Endometrium (tissue), 2 donors: ENCODE results near the gene TMEM18.

Experiments used
- FAIRE-seq: peaks from 2 replicates; lab custom pipeline; 2012; peaks lifted over from hg19 to GRCh38; lab: Jason Lieb, UNC
- donor health status: control.
- donor health status: control.

The TMEM18 gene

DNA sequence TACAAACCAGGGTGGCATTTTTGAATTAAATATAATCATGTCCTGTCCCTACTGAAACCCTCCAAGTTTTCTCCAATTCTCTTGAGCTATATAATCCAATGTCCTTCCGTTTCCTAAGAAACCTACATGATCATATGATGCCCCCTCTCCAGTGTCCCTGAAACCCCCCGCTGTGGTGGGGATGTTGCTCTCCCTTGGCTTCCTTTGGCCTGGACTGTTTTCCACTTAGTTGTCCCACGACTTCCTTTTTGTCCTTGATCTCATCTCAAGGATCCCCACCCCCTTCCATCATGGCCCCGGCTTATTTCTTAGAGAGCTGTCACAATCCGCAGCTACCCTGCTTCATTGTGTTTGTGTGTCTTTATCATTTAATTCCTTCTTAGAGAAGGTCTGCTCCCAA lies 43.8 kb downstream of the TMEM18 start:
- no peak for FAIRE-seq

GRCh38 chr2:632471-632870 lies 44.7 kb downstream of the TMEM18 start:
- FAIRE-seq = peak; percentile 74

- FAIRE-seq = peak; percentile 95
Observed at GRCh38 chr2:631741-632140, 45.5 kb downstream of the TMEM18 start.

DNA sequence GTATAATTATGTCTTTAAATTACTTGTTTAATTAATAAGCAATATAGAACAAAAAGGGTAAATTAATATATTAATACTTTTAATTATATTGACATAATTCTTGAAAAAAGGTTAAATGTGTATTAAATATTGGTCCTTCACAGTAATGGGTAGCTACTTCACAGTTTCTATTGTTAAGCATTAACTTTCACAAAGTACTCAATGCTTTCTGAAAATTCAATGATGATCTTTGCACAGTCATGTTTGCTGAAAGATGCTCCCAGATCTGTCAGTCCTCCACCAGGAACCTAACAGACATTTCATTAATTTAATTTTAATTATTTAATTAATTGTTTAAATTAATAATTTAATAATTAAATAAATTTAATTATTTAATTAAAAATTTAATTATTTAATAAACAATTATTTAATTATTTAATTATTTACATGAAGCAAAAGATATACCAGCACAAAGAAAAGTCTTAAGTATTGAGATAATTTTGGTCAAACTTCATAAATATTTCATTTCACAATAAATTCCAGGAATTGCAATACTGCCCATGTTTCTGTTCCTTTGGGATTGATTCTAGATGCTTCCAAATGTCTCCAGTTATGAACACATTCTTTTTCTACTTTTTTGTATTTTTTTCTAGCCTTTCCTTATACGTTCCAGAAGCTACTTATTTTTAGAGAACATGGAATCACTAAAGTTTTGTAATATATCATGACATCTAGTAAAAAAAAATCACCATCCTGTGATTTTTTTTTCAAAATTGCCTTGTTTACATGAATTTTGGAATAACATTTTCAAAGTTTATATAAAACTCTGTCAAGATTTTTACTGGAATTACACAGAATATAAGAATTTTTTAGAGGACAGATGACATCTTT lies 46.5 kb downstream of the TMEM18 start:
- FAIRE-seq = peak; percentile 70

GRCh38 chr2:629961-630360 lies 47.2 kb downstream of the TMEM18 start:
- no peak for FAIRE-seq

GRCh38 chr2:628651-629050 lies 48.6 kb downstream of the TMEM18 start:
- no peak for FAIRE-seq

DNA sequence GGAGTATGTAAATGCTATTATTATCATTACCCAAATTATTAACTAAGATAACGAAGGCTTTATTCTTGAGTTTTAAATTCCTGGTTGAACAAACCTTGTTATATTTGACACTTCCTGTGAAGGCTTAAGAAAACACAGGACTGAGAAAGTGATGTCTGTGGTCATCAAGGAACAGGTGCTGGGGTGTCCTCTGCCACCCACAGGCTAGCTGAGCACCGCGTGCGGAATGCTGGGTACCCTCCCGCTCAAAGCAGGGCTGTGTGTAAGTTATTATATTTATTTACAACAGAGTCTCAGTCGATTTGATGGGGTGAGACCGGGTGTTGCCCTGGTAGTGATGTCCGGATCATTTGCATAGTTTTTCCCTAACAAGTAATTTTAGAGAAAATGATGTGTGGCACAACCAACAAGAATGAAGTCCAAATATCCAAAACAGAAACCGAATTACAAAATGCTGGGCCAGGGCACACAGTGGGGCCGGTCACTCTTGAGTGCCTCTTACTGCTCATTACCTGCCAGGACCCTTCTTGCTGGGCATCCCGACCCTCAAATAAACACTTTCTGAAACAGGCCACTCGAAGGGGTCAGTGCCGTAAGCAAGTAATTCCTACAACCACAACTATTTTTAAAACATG lies 49.2 kb downstream of the TMEM18 start:
- FAIRE-seq = no peak

DNA sequence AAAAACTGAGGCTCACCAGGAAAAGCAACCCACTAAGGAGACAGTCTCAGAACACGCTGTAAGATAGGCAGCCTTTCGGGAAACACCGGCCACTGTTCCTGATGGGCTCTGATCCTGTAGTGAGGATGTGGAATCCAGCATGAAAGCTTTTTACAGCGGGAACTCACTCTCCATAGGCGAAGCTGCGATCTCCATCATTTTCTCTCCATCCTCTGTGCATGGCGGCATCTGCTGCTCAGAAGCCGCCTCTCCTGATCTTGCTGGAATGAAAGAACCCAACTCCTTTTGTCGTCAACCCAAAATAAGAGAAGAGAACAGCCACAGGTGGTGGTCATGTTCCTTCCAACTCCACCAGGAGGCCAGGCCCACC lies 49.9 kb downstream of the TMEM18 start:
- no peak for FAIRE-seq

- no peak for FAIRE-seq
Observed at GRCh38 chr2:626491-627339, 50.5 kb downstream of the TMEM18 start.

GRCh38 chr2:625415-626333 lies 51.5 kb downstream of the TMEM18 start:
- no peak for FAIRE-seq

- FAIRE-seq = no peak
Observed at GRCh38 chr2:624551-625347, 52.5 kb downstream of the TMEM18 start.

- FAIRE-seq = no peak
Observed at GRCh38 chr2:624096-624495, 53.1 kb downstream of the TMEM18 start.

DNA sequence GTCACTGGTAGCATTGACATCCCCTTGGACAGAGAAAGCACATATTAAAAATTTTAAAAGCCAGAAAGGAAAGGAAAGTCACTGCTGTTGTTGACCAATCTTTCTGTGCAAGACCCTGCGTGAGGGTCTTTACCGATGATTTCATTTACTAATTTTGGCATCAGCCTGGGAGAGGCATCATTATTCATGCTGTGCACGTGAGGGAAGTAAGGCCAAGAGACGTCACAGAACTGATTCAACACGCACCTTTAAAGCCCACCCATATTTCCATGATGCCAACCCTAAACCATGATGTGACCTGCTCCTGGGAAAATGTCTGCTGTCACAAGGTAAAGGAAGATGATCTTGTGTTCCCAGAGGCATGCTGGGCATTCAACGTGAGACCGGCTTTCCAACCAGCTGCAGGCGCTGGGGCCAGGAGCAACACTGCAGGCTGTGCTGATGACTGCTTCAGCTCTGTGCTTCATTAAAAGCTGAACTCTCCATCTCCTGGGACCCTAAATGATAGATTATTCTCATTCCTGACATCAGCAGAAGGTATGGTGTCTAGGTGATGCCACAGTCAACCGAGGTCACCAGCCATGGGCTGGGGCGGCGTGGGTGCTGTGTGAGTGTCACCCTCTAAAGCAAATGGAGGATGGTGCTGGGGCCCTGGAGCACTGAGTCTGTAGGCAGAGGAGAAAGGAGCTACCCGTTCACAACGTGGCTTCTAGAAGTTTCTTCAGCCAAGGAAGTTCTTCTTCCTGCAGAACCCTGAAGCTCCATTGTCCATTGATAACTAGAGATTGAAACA lies 53.9 kb downstream of the TMEM18 start:
- FAIRE-seq = no peak

DNA sequence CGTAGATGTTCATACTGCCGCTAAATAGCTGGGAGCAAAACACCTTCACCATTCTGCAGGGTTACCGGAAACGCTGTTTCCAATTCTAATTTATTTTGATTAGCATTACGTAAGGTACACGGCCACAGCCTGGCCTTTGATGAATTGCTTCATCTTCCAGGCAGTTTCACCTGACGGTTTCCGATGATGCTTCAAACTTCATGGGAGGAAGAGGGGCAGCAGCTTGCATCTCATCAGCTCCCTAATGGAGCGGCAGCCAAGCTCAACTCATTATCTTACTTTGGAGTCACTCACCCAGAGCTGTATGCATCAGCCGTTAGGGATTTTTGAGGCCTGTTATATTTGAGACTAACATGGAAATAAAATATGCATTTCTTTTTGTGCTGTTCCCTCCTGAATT lies 54.8 kb downstream of the TMEM18 start:
- FAIRE-seq = no peak

- FAIRE-seq = no peak
Observed at GRCh38 chr2:621303-622099, 55.7 kb downstream of the TMEM18 start.

DNA sequence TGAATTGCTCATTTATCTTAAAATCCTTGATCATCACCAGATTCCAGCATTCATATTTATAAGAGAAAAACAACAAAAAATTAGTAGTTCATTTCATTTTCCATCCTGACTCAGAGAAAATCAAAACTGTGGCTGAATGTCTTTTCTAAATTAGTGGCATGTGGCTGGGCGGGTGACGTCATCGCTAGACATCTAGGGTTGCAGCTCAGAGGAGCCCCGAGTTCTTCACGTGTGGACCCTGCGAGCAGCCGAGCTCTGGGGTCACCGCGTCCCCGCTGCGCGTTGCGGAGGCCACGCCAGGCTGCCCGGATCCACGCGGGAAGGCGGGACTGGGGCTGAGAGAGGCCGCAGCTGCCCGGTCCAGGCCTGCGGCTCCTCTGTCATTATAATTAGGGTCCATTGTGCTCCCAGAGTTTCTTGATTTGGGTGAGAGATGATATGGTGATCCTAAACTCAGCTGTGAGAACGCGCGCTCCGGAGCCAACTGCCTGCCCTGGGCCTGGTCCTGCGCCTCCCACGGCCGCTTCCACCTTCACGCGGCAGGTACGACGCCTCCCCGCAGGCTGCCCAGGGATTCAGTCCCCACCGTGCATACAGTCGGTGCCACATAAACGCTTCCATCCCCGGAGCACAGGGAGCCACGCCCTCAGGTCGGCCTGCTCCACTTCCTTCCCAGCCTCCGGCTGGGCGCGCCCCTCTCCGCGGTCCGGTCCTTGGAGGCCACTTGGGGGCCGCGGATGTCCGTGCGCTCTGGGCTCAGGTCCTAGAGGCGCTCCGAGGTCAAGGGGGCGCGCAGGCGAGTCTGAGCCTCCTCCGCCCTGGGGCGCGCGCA lies 56.5 kb downstream of the TMEM18 start:
- FAIRE-seq = no peak

DNA sequence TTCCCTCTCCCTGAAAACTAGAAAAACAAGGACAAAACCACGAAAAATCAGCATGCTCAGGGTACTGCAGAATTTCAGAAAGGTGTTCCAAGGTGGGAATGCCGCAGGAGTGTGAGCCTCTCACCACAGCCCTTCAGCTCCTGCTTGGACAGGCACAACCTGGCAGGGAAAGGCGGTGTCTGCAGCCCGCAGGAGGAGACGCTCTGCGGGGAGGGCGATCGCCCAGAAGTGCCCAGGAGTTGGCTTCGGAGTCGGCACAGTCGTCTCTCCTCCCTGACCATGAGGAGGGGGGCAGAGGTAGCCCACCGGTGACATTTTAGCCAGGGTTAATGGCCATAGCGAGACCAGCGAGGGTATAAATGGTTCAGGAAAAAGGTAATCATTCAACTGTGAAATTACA lies 57.2 kb downstream of the TMEM18 start:
- no peak for FAIRE-seq

DNA sequence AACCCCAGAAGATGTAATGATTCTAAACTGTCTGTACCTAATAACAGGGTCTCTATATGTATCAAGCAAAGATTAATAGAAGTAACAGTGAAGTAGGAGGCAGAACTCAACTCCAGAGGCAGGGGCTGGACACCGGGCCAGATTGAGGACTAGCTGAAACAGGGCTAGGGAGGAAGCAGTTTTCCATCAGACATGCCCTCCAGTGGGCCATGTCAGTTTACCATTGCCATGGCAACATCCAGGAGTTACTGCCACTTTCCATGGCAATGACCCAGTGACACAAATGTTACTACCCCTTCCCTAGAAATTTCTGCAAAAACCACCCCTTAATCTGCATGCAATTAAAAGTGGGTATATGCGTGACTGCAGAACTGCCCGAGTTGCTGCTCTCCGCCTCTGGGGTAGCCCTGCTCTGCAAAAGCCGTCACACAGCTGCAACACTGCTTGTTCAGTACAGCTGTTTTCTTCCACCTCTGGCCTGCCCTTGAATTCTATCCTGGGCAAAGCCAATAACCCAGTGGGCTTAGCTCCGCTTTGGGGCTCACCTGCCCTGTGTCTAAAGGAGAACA lies 58.7 kb downstream of the TMEM18 start:
- no peak for FAIRE-seq
